MM.1S (cell line): ENCODE results near the gene MPG.
A peak's percentile ranks its signal among the peaks of the same experiment; 100 is the strongest.

Source experiments
- DNase-seq: peaks from one replicate; pipeline ENCODE4 v3.0.0-alpha.2; 2015
- H2AFZ ChIP-seq: fragments of 300-600 bp; sonication (generic); 2 replicates; pipeline ENCODE4 v1.6.0; 2016; ENCODE audit warnings: antibody characterized with exemption, low read length
- H3F3A ChIP-seq: fragments of 300-600 bp; sonication (generic); 2 replicates; pipeline ENCODE4 v1.6.1; 2016; ENCODE audit warnings: mild to moderate bottlenecking, antibody characterized with exemption, low read length, moderate library complexity, mixed read lengths; ENCODE audit not compliant: insufficient read depth
- H3K27ac ChIP-seq: fragments of 300-600 bp; sonication (generic); 2 replicates; pipeline ENCODE4 v1.5.1; 2016; ENCODE audit warnings: mild to moderate bottlenecking, low read length
- H3K27me3 ChIP-seq: fragments of 300-600 bp; sonication (generic); replicated peaks from 2 replicates; pipeline ENCODE4 v1.6.0; 2016; ENCODE audit warnings: low read length; ENCODE audit not compliant: insufficient read depth
- H3K36me3 ChIP-seq: fragments of 300-600 bp; sonication (generic); replicated peaks from 2 replicates; pipeline ENCODE4 v1.6.1; 2016; ENCODE audit warnings: mild to moderate bottlenecking, low read length, mixed read lengths; ENCODE audit not compliant: insufficient read depth
- H3K4me1 ChIP-seq: fragments of 300-600 bp; sonication (generic); 2 replicates; pipeline ENCODE4 v1.6.1; 2016; ENCODE audit warnings: low read length, mixed read lengths
- H3K4me2 ChIP-seq: fragments of 300-600 bp; sonication (generic); 2 replicates; pipeline ENCODE4 v1.6.0; 2016; ENCODE audit warnings: low read depth, low read length
- H3K4me3 ChIP-seq: fragments of 300-600 bp; sonication (generic); 2 replicates; pipeline ENCODE4 v1.5.1; 2016; ENCODE audit warnings: low read length, mixed read lengths
- H3K79me2 ChIP-seq: fragments of 300-600 bp; sonication (generic); 2 replicates; pipeline ENCODE4 v1.6.1; 2016; ENCODE audit warnings: mixed run types, low read length, mixed read lengths
- H3K9ac ChIP-seq: fragments of 300-600 bp; sonication (generic); 2 replicates; pipeline ENCODE4 v1.6.1; 2016; ENCODE audit warnings: low read length, mixed read lengths
- H3K9me2 ChIP-seq: fragments of 300-600 bp; sonication (generic); replicated peaks from 2 replicates; pipeline ENCODE4 v1.6.1; 2016; ENCODE audit warnings: mild to moderate bottlenecking, low read length, mixed read lengths; ENCODE audit not compliant: insufficient read depth
- H3K9me3 ChIP-seq: fragments of 300-600 bp; sonication (generic); replicated peaks from 2 replicates; pipeline ENCODE4 v1.6.1; 2016; ENCODE audit warnings: mild to moderate bottlenecking, low read length, mixed read lengths; ENCODE audit not compliant: insufficient read depth
- H4K20me1 ChIP-seq: fragments of 300-600 bp; sonication (generic); 2 replicates; pipeline ENCODE4 v1.6.1; 2016; ENCODE audit warnings: mild to moderate bottlenecking, low read length, moderate library complexity, mixed read lengths; ENCODE audit not compliant: insufficient read depth
- EZH2 ChIP-seq: fragments of 300-600 bp; sonication (generic); optimal IDR thresholded peaks from 2 replicates; pipeline ENCODE3; 2017; ENCODE audit warnings: low read depth, mild to moderate bottlenecking, antibody characterized with exemption, low read length, mixed read lengths
- EZH2phosphoT487 ChIP-seq: fragments of 300-600 bp; sonication (generic); IDR thresholded peaks from 2 replicates; pipeline ENCODE4 v1.6.1; 2018; ENCODE audit warnings: antibody characterized with exemption, low read length
- TF ChIP-seq, protein P1 (sequence below): fragments of 300-600 bp; sonication (generic); IDR thresholded peaks from 2 replicates; pipeline ENCODE4 v1.5.1; 2016; ENCODE audit warnings: antibody characterized with exemption, low read length, mixed read lengths

MPG gene

DNA sequence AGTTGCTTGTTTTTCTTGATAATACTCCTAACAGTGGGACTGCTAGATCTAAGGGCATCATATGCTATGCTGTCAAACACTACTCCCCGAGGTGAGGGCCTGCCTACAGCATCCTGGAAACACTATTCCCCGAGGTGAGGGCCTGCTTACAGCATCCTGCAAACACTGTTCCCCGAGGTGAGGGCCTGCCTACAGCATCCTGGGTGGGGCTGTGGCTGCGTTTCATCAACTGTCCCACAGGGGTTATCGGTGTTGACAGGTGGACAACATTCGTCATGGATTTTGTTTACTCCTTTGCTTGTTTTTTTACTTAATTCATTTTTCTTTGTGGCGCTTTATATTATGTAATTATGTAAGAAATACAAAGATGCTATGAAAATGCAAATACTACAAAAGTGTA lies 38.0 kb downstream of the MPG start:
- no peaks in the 10 kb centered on the region for H4K20me1 ChIP-seq

GRCh38 chr16:117379-118365 lies 39.6 kb downstream of the MPG start:
- DNase-seq = peak; percentile 36
- Histone ChIP-seq H3K9me2 (no peaks in the 10 kb centered on the region), H3K27me3 (no peaks in the 10 kb centered on the region), H3K36me3 (no peaks in the 10 kb centered on the region), H3K9me3 (no peaks in the 10 kb centered on the region), H3K4me2 (no peak overlapping the region), H3K9ac (no peak overlapping the region), H3K4me3 (no peak overlapping the region), H4K20me1 (no peaks in the 10 kb centered on the region), H3K27ac (no peak overlapping the region), H2AFZ (no peak overlapping the region), H3K4me1 (no peaks in the 10 kb centered on the region), H3F3A (no peaks in the 10 kb centered on the region), H3K79me2 (no peaks in the 10 kb centered on the region)
- TF ChIP-seq EZH2phosphoT487 (no peak), EZH2 (no peak)
- TF ChIP-seq, protein P1, sequence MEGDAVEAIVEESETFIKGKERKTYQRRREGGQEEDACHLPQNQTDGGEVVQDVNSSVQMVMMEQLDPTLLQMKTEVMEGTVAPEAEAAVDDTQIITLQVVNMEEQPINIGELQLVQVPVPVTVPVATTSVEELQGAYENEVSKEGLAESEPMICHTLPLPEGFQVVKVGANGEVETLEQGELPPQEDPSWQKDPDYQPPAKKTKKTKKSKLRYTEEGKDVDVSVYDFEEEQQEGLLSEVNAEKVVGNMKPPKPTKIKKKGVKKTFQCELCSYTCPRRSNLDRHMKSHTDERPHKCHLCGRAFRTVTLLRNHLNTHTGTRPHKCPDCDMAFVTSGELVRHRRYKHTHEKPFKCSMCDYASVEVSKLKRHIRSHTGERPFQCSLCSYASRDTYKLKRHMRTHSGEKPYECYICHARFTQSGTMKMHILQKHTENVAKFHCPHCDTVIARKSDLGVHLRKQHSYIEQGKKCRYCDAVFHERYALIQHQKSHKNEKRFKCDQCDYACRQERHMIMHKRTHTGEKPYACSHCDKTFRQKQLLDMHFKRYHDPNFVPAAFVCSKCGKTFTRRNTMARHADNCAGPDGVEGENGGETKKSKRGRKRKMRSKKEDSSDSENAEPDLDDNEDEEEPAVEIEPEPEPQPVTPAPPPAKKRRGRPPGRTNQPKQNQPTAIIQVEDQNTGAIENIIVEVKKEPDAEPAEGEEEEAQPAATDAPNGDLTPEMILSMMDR = peak; percentile 68

More for the DNA sequence above, 38.0 kb downstream of the MPG start:
- no peaks in the 10 kb centered on the region for H3F3A ChIP-seq
- no peaks in the 10 kb centered on the region for H3K9me2 ChIP-seq
- H3K36me3 ChIP-seq = no peaks in the 10 kb centered on the region
- H3K4me3 ChIP-seq = no peak overlapping the region
- TF ChIP-seq, protein P1 = no peak
- TF ChIP-seq EZH2 (no peak), EZH2phosphoT487 (no peak)
- no peak overlapping the region for H3K27ac ChIP-seq
- H2AFZ ChIP-seq = no peak overlapping the region
- H3K4me2 ChIP-seq = no peak overlapping the region
- H3K79me2 ChIP-seq = no peaks in the 10 kb centered on the region
- H3K9ac ChIP-seq = no peak overlapping the region
- no peaks in the 10 kb centered on the region for H3K9me3 ChIP-seq
- no peaks in the 10 kb centered on the region for H3K27me3 ChIP-seq
- no peak for DNase-seq
- H3K4me1 ChIP-seq = no peaks in the 10 kb centered on the region

DNA sequence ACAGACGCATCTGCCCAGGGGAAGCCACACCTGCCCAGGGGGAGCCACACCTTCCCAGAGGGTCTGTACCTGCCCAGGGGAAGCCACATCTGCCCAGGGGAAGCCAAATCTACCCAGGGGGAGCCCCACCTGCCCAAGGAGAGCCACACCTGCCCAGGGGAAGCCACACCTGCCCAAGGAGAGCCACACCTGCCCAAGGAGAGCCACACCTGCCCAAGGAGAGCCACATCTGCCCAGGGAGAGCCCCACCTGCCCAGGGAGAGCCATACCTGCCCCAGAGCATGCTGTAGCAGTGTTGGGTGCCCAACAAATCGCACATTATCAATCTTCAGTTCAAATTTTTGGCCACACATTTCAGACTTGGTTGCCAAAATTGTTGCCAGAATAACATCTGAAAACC lies 40.8 kb downstream of the MPG start:
- Histone ChIP-seq H2AFZ (no peak overlapping the region), H3K79me2 (no peaks in the 10 kb centered on the region), H3F3A (no peaks in the 10 kb centered on the region), H3K4me1 (no peaks in the 10 kb centered on the region), H3K9me2 (no peaks in the 10 kb centered on the region), H3K36me3 (no peaks in the 10 kb centered on the region), H3K9me3 (no peaks in the 10 kb centered on the region), H3K27me3 (no peaks in the 10 kb centered on the region), H3K4me3 (no peak overlapping the region), H3K9ac (no peak overlapping the region), H4K20me1 (no peaks in the 10 kb centered on the region), H3K27ac (no peak overlapping the region), H3K4me2 (no peak overlapping the region)
- TF ChIP-seq EZH2 (no peak), EZH2phosphoT487 (no peak)
- TF ChIP-seq, protein P1 = no peak
- DNase-seq = no peak
